Coronary artery (tissue), 2 donors: ENCODE data around the gene DNER.

ENCODE experiments used
- DNase-seq: peaks from one replicate; pipeline ENCODE4 v3.0.0-alpha.2; 2017; ENCODE audit warnings: low spot score
- H3K27ac ChIP-seq, 2 donors: fragments of 200-600 bp; sonication (generic); one replicate each; pipeline ENCODE4 v1.5.1; 2016 to 2019
- H3K4me3 ChIP-seq: fragments of 200-600 bp; sonication (generic); 2 replicates; pipeline ENCODE4 v1.5.1; 2016; ENCODE audit warnings: mild to moderate bottlenecking, moderate library complexity
- CTCF ChIP-seq: fragments of 200-600 bp; sonication (generic); IDR thresholded peaks from one replicate; pipeline ENCODE4 v1.5.1; 2019; ENCODE audit warnings: antibody characterized with exemption

DNER gene

DNA sequence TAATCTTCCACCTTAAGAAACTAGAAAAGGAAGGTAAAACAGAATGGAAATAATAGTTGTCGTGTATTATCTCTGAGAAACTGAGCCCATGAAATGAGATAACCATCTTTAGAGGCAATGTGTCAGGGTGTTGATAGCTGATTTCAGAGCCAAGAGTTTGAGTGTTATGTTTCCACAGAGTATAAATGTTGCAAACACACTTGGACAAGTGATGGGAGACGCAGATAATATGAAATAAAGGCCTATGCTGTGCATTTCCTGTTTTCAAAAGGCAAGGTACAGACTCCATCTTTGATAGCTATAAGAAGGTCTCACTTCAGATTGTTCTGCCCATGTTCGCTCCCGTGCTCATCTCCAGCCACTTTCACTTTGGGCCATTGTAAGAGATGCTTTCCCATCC is 25.9 kb upstream of the DNER start:
- no peak for TF ChIP-seq CTCF
- no peak overlapping the region for H3K4me3 ChIP-seq
- H3K27ac ChIP-seq, result no peak overlapping the region
- no peak for DNase-seq

- H3K4me3 ChIP-seq, result no peak overlapping the region
- DNase-seq, result no peak
- no peak for TF ChIP-seq CTCF
- H3K27ac ChIP-seq, result no peak overlapping the region
Measured at GRCh38 chr2:229738024-229738625, 23.8 kb upstream of the DNER start.

DNA sequence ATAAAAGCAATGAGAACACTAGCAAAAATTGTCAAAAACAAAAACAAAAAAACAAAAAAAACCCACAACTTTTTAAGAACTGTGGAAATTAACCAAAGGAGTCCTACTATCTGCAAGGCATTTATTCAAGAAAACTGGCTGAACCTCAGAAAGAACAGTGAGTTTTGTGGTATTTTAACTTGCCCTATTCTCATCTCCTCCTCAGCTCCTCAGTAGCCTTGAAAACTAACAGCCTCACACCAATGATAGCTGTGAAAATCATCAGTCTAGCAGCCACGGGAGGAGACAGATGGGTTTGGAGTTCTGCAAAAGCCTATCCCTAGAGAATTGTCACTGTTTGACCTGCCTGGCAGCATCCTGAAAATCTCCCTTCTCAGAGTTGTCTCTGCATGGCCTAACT is 20.1 kb upstream of the DNER start:
- no peak for DNase-seq
- Histone ChIP-seq H3K4me3 (no peak overlapping the region), H3K27ac (no peak overlapping the region)
- TF ChIP-seq CTCF, result no peak

GRCh38 chr2:229733611-229734245 is 19.4 kb upstream of the DNER start:
- Histone ChIP-seq H3K27ac (no peak overlapping the region), H3K4me3 (no peak overlapping the region)
- no peak for DNase-seq
- no peak for TF ChIP-seq CTCF

DNA sequence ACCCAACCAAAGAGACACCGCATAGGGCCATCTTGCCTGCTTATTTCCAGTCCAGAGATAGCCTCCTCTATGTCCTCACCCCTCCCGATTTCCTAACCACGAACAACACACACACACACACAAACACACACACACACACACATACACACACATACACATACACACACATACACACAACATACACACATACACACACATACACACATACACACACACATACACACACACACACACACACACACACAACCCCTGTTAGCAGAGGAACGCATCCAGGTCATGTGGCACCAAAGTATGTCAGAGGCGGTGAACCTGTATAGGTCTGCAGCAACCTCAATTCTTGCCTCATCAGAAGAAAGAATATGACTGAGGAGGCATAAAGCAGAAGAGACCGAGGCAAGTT is 18.5 kb upstream of the DNER start:
- no peak for TF ChIP-seq CTCF
- Histone ChIP-seq H3K27ac (no peak overlapping the region), H3K4me3 (no peak overlapping the region)
- no peak for DNase-seq

DNA sequence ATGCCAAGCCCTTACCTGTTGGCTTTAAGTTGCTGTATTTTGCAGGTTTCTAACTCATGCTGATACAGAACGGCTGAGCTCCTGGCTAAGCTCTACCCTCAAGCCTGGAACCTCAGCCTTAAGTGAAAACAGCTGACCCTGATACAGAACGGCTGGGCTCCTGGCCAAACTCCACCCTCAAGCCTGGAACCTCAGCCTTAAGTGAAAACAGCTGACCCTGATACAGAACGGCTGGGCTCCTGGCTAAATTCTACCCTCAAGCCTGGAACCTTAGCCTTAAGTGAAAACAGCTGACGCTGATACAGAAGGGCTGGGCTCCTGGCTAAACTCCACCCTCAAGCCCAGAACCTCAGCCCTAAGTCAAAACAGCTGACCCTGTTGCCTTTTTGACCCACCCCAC is 17.6 kb upstream of the DNER start:
- DNase-seq, result no peak
- no peak overlapping the region for H3K27ac ChIP-seq
- H3K4me3 ChIP-seq, result no peak overlapping the region
- TF ChIP-seq CTCF, result no peak

DNA sequence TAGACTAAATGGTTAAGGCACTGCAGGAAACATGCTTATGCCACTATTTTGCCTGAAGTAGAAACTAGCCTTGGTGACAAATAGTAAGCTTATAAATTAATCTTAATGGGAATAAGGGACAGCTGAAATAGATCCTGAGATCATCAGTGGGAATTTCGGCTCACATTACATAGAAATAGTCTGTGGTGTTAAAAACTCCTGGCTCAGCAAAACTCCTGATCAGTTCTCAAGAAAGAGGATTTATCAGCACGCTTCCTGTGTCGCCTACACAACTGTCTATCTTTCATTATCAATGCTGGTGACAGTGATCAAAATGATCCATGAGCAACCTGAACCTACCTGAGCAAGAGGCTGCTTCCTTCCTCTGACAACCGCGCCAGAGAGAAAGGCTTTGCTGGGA is 17.0 kb upstream of the DNER start:
- no peak for DNase-seq
- no peak for TF ChIP-seq CTCF

More for the DNA sequence above, 17.0 kb upstream of the DNER start:
- Histone ChIP-seq H3K4me3 (no peak overlapping the region), H3K27ac (no peak overlapping the region)
